Inflammatory macrophage (primary cell): ENCODE measurements around the gene PATJ.
"Not testable (repeated sequence)": the region's sequence is repeated elsewhere in the genome, so short reads cannot be mapped to it uniquely, and the experiment has no call there.

Experiments used
- DNase-seq, 2 donors: peaks; one replicate each; pipeline ENCODE4 v3.0.0-alpha.2; 2020 to 2022

Gene PATJ

DNA sequence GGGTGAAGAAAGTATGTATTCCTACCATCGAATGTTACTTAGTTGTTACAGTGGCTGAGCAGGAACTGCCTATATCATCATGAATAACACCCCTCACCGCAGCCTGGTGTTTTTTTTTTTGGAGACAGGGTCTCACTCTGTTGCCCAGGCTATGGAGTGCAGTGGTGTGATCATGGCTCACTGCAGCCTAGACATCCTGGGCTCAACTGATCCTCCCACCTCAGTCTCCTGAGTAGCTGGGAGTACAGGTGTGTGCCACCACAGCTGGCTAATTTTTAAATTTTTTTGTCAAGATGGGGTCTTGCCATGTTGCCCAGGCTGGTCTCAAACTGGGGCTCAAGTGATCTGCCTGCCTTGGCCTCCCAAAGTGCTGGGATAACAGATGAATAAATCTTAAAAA lies 7.3 kb downstream of the PATJ start:
- no peak for DNase-seq

DNA sequence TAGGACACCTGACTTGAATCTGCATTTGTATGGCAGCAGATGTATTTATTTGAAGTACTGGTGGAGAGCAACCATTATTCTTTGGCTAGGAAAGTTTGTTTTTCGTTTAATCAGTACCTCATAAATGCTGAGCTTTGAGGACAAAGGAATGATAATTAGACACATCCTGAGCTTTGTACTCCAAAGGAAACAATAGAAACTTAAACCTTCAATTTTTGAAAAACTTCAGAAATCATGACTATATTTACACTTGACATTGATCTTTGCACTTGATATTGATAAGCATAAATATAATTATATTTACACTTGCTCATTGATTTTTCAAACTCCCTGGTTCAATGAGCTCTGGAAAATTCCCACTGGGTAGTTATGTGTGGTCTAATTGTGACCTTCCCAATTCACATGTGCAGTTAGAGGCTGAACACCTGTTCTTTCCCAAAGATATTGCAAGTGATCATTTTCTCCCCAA lies 10.7 kb downstream of the PATJ start:
- no peak for DNase-seq

DNA sequence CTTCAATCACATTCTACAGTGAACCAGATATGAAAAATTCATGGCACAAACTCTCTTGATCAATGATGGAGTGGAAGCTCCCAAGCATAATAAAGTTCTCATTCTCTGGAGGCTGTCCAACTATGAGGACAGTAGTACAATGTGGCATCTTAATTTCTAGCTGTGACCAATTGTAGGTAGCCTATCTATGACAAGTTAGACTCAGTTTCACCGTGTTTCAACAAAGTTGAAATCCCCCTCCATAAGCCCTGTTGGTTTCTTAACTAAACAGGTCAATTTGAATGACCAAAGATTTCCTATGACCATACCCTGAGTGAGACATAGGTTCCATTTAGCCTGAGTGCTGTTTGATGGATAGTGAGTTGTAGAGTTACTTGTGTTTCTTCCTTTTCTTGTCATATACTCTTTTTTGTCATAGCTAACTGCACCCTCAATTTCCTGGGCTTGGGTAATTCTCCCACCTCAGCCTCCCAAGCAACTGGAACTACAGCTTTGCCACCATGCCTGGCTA lies 11.8 kb downstream of the PATJ start:
- no peak for DNase-seq

DNA sequence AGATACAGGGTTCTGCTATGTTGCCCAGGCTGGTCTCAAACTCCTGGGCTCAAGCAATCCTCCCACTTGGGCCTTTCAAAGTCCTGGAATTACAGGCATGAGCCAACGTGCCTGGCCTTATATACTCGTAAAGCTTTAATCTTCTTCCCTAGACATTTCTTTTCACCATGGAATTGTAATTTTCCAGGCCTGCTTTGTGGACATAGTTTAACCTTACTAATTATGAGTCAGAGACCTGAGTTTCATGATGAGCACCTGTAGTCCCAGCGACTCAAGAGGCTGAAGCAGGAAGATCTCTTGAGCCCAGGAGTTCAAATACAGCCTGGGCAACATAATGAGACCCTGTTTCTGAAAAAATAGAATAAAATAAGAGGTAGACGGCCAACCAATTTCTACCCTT lies 12.3 kb downstream of the PATJ start:
- no peak for DNase-seq

DNA sequence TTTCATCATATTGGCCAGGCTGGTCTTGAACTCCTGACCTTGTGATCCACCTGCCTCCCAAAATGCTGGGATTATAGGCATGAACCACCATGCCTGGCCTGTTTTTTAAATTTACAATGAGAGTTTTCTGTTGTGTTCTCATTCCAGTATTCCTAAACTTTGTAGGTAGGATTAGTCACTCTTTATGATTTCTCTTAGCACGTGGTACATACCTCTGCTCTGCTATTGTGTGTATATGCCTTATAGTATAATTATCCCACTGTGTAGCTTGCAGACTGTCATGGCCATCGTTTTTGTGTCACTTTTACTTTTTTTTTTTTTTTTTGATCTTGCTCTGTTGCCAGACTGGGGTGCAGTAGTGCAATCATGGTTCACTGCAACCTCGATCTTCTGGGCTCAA lies 14.5 kb downstream of the PATJ start:
- DNase-seq, result no peak

DNA sequence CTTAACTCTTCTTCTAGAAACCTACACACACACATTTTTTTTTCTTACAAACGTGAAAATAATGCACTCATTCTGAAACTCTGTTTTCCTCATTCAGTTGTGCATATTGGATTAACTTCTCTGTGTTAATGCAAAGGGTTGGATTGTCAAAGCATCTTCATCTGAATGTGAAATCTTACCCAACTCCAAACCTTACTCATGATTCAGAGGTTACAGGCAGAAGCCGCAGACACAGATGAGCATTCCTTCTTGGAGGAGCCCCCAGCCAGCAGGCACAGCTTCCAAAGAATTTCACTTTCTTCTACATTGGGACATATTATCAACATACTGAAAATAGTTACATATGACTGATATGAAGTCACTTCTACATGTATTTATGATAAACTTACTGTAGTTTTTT lies 15.7 kb downstream of the PATJ start:
- no peak for DNase-seq

DNA sequence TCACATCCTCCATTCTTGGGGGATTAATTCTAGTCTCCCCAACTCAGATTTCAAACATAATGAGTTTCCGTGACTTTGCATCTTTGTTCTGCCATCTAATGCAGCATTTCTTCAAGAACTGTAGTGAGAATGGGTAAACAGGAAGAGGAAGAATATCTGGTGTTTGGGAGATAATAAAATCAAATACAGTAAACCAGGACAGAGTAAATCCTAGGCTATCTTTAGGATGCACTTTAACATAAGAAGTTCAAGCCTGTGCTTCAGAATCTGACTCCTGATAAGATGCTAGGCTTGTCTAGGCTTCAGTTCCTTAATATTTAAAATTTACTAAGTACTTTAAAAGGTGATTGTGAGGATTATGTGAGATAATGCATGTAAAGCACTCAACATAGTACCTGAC lies 27.9 kb downstream of the PATJ start:
- no peak for DNase-seq

DNA sequence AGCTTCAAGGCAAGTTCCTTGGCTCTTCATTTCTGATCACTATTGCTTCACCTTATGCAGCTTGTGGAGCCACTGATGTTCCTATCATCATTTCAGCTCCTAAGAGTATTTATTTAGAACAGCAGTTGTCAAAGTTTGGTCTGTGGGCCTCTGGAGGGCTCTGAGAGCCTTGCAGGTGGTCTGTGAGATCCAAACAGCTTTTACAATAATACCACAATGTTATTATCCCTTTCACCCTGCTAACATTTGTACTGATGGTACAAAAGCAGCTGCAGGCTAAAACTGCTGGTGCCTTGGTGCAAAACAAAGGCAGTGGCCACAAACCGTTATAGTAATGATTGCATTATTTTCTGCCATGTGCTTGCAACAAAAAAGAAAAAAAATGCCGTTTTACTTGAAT lies 33.8 kb downstream of the PATJ start:
- no peak for DNase-seq

DNA sequence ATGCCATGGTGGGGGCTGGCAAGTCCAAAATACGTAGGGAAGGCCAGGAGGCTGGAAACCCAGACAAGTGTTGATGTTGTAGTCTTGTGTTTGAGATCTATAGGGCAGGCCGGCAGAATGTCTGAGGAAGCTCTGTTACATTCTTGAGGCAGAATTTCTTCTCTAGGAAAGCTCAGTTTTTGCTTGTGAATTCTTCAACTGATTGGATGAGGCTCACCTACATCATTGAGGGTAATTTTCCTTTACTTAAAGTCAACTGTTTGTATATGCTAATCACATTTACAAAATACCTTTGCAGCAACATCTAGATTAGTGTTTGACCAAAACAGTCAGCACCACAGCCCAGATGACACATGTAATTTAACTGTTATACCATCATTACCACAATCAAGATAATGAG lies 37.0 kb downstream of the PATJ start:
- no peak for DNase-seq

DNA sequence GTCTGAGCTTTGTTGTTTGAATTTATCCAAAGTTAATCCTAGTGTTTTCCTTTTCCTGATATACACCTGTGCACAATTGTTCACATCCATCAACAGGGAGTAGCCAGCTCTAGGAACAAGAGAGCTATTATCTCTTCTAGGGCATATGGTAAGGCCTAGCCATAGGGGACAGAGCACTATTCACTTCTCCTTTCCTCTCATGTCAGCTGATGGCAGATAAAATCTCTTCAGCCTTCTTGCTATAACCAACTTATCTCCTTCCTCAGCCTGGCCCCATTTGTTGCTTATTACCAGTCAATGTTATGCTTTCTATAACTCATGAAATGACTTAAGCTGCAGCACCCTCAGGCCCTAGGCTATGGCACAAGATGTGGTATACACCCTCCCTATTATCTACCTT lies 38.9 kb downstream of the PATJ start:
- DNase-seq, result no peak

DNA sequence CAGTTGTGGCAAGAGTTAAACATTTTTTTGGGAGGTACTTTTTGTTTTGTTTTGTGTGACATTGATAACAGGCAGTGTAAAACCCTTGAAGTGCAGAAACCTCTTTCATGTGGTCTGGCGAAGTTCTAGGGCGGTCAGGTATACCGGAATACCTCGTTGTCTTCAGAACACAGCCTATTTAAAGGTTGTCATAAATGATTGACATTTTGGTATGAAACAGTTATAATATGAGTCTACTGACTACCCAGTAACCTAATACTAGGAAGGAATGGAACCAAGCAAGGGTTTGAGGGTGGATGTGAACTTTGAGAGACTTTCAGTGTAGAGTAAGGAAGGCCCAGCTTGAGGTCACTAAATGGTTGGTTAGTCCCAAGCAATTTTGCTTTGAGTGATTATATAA lies 40.5 kb downstream of the PATJ start:
- DNase-seq, result no peak

DNA sequence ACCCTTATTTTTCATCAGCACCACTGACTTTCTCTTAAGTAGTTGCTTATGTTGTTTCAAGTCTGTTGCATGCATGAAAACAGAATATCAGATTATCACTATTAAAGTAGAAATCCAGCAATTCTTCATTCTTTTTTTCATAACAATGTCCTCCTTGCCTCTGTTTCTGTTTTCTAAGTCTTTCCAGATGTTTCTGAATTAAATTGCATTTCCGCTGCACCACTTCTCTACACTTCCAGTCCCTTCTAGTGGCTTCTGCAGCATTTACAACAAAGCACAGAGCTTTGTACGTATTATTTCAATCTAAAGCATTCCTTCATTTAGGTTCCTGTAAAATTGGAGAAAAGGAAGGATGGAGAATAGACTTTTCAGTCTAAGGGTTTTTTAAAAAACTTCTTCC lies 42.4 kb downstream of the PATJ start:
- no peak for DNase-seq

DNA sequence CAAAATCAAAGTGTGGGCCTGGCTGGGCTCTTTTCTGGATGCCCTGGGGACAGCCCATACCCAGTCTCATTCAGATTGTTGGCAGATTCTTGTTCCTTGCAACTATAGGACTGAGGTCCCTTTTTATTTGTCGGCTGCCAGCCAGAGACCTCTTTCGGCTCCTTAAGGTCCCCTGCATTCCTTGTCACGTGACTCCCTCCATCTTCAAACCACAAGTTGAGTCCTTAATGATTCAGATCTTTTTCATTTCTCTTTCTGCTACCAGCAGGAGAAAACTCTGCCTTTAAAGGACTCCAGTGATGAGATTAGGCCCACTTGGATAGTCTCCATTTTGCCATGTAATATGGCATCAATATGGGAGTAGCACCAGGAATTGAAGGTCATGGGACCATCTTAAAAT lies 48.6 kb downstream of the PATJ start:
- DNase-seq, result no peak

DNA sequence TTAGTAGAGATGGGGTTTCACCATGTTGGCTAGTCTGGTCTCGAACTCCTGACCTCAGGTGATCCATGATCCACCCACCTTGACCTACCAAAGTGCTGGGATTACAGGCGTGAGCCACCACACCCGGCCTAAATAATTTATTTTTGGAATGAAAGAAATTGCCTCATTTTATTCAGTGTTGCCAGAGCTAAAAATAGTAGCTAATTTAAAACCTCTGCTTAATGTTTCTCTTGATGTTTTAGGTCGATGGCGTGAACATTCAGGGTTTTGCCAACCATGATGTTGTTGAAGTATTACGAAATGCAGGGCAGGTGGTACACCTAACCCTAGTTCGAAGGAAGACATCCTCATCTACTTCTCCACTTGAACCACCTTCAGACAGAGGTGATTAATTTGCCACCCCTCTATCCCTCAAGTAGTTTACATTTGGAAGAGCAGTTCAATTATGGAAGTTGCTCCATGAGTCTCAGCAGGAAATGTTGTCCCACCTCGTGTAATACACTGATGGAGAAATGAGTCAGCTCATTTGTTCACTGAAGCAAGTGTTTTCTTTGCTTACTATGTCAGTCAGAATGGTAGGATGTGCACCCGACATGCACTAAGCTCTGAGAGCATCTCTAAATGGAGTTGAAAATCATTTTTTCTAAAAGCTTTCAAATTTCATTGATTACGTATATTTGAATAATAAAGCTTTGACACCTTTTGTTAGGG lies 54.9 kb downstream of the PATJ start:
- no peak for DNase-seq

DNA sequence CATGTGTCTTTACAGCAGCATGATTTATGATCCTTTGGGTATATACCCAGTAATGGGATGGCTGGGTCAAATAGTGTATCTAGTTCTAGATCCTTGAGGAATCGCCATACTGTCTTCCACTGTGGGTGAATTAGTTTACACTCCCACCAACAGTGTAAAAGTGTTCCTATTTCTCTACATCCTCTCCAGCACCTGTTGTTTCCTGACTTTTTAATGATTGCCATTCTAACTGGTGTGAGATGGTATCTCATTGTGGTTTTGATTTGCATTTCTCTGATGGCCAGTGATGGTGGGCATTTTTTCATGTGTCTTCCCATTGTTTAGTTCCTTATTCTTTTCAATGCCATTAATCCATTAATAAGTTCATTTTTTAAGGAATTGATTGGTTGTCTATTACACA lies 58.8 kb downstream of the PATJ start:
- DNase-seq, result not testable (repeated sequence)

DNA sequence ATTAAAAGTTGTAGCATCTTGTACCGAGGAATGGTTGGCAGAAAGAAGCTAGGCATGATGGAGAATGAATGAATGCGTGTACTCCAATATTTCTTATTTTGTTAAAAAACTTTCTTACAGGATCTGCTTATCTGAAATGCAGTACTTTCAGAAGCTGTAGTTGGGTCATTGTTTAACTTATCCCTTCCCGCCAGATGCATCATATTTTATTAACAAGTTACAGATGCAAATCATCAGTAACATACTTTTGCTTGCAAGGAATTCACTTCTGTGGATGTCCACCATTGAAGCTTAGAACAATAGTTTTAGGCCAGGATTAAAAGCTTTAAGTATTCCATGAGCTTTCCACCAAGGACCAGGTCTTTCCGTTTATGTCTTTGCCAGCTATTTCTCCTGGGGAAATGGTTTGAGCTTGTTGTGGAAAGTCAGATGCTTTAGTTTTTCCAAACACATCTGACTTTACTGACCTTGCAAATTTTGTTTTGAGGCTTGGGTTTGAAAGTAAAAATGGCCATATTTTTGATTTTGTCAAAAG lies 65.4 kb downstream of the PATJ start:
- DNase-seq, result no peak

DNA sequence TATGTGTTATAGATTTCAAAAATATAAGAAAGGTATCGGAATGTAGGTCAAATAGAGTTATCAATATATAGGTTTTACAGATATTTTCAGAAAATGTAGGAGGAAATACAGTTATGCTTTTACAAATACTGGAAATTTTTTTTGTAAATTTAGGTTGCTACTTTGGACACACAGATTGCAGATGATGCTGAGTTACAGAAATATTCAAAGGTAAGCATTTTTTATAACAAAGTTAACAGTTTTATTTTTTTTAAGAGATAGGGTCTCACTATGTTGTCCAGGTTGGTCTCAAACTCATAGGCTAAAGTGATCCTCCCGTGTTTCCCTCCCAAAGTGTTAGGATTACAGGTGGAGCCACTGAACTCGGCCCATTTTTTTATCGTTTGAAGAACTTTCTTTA lies 66.0 kb downstream of the PATJ start:
- DNase-seq, result no peak

DNA sequence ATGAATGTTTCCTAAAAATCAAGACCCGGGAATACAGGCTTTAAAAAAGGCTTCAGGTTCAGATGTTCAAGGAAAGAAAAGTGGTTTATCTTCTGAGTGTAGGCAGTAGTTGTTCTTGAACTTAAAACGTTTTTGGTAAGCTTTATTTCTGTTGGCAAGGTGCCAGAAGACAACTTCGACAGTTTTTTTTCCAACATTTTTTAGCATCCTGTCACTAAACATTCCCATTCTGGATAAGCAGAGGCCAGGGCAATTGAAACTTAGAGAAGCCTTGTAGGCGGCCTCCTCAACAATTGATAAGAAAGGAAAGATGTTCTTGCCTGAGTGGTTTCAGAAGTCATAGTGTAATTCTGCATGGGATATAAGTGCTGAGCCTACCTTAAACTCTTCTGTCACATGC lies 66.7 kb downstream of the PATJ start:
- no peak for DNase-seq

DNA sequence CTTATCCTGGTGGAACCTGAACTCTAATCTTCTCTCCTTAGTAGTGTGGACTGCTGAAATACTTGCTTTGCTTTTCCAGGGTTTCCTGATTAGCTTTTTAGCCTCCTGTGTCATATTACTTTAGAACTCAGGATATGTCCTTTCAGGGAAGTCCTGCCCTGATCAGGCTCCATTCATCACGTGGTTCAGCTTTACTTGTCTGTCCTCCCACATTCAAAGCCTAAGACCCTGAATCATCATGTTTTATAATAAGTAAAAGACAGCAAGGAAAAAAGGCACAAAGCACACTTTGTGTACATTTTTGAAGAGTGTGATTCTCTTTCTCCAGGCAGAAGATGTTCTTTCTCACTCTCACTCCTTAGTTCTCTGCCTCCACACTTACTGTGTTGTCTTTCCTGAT lies 70.6 kb downstream of the PATJ start:
- DNase-seq, result peak; percentile 18 to 49

DNA sequence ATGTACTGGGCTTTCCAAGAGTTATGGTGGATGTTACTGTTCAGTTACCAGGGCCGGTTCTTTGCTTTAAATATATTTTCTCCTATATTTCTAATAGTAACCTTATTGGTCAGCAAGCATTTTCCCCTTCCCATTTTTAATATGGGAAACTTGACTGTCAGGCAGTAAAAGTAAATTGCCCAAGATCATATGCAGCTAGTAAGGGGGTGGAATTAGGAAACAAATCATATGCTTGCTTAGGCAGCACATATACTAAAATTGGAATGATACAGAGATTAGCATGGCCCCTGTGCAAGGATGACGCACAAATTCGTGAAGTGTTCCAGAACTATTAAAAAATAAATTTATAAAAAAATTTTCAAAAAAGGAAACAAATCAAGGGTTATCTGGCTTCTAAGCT lies 73.9 kb downstream of the PATJ start:
- peak; percentile 47 to 54 for DNase-seq

DNA sequence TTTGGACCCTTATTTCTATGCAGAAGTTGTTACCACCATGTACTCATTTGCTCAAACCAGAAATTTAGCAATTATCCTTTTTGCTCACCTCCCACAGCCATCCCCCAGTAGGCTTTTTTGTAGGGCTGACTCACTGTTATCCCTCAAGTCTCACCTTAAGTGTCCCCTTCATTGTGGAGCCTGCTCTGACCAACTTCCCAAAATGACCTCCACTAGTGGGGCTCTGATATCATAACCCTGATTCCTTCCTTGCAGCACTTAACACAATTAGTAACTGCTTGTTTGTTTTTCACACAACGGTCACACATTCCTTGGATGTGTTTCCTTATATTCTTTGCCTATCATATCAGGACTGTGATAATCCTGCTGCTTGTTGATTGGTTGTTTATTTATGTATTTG lies 76.7 kb downstream of the PATJ start:
- no peak for DNase-seq

DNA sequence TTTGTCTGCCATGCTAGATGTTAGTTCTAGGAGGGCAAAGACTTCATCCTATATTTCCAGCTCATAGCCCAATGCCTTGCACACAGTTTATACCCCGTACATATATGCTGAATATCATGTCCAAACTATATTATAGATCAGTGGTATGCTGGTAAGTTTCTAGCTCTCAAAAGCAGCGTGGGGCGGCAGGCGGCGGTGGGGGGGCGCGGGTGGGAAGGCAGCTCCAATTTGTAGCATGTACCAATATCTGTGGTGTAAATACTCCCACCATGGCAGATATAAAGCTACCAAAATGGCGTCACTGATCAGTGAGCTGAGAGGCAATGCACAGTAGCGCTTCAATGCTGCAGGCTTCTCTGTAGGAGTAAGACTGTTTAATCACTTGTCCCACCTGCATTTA lies 77.1 kb downstream of the PATJ start:
- no peak for DNase-seq

DNA sequence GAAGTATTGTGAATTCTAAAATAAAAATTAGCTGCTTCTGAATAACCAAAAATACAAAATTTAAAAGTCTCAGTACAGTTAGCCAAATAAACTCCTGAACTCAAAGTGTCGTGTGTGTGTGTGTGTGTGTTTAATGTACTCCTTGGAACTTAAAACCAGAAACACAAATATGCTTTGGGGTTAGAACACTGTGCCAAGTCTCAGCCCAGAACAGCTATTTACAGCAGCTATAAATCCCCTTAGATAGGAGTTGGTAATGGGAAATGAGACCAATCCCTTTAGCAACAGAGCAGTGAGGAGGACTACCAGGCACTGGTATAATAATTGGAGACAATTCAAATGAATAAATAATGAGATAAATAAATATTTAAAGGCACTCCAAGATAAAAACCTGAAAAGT lies 83.1 kb downstream of the PATJ start:
- DNase-seq, result no peak

DNA sequence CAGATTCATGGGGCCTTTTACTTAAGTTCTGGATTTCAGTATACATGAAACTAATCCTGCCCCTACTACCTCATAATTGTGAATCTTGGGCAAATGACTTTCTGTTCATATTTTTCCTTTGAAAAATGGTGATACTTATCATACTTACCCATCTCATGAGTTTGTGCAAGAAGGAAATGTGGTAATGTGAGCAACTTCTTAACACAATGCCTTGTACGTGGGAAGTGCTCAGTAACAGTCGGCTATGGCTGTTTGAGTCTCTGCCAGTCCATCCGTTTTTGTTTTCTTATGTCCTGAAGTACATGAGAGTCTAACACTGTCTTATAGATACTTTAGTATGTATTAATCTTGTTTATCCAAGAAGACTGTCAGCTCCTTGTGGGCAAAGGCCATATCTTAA lies 86.5 kb downstream of the PATJ start:
- peak; percentile 81 to 82 for DNase-seq

DNA sequence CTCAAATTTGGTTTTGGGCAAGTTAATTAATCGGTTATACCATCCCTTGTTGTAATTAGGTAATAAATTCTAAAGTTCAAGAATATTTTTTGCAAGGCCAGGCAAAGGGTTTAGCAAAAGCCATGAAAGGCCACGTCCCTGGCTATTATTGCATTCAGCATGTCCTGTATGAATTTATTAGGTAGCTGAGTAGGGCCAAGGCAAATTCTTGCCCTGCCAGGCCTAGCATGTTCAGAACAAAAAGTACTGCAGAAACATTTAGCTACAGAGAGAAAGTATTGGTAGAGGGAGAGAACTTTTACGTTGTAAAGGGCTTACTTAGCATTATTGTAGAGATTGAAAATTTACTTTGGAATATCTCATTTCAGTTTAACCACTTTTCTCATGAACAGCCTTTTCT lies 94.4 kb downstream of the PATJ start:
- no peak for DNase-seq
